GM12878 (cell line): ENCODE measurements around the gene CLTCL1.

Experiments
- CEBPB ChIP-seq, 2 experiments: fragments of 150-350 bp in 1 of 2; IDR thresholded peaks; 2 replicates each; pipeline ENCODE4 v1.6.1; 2012 to 2014; ENCODE audit warnings: low read depth in 2 of 2, low read length in 2 of 2, borderline replicate concordance in 1 of 2, inconsistent platforms in 1 of 2
- FOXK2 ChIP-seq: fragments of 450-650 bp; IDR thresholded peaks from 2 replicates; pipeline ENCODE4 v1.6.1; 2017; ENCODE audit warnings: mild to moderate bottlenecking, moderate library complexity
- IRF4 ChIP-seq: IDR thresholded peaks from 2 replicates; pipeline ENCODE4 v1.6.1; 2011; ENCODE audit warnings: low read depth, low read length
- JUNB ChIP-seq: IDR thresholded peaks from 2 replicates; pipeline ENCODE4 v1.6.1; 2016; ENCODE audit warnings: antibody characterized with exemption, mild to moderate bottlenecking
- MTA3 ChIP-seq: IDR thresholded peaks from 2 replicates; pipeline ENCODE4 v1.6.1; 2012; ENCODE audit warnings: low read length, inconsistent platforms, borderline replicate concordance
- MXI1 ChIP-seq: fragments of 150-350 bp; IDR thresholded peaks from 2 replicates; pipeline ENCODE4 v1.6.1; 2011; ENCODE audit warnings: low read depth, mild to moderate bottlenecking, inconsistent platforms, low read length, improper control_type of control experiment
- POLR2A ChIP-seq: IDR thresholded peaks from 2 replicates; pipeline ENCODE4 v1.6.1; 2011; ENCODE audit warnings: low read depth, mild to moderate bottlenecking, low read length
- POLR2AphosphoS5 ChIP-seq: IDR thresholded peaks from 2 replicates; pipeline ENCODE4 v1.6.1; 2011; ENCODE audit warnings: mild to moderate bottlenecking, low read length, inconsistent platforms
- RAD51 ChIP-seq: fragments of 450-650 bp; IDR thresholded peaks from 2 replicates; pipeline ENCODE4 v1.6.1; 2016; ENCODE audit warnings: moderate library complexity, mild to moderate bottlenecking, inconsistent platforms
- YY1 ChIP-seq: IDR thresholded peaks from 2 replicates; pipeline ENCODE4 v1.6.1; 2011; ENCODE audit warnings: low read depth, mild to moderate bottlenecking, low read length
- ZNF274 ChIP-seq: IDR thresholded peaks from one replicate; pipeline ENCODE4 v1.8.0; 2011; ENCODE audit not compliant: insufficient read length, insufficient read depth

DNA sequence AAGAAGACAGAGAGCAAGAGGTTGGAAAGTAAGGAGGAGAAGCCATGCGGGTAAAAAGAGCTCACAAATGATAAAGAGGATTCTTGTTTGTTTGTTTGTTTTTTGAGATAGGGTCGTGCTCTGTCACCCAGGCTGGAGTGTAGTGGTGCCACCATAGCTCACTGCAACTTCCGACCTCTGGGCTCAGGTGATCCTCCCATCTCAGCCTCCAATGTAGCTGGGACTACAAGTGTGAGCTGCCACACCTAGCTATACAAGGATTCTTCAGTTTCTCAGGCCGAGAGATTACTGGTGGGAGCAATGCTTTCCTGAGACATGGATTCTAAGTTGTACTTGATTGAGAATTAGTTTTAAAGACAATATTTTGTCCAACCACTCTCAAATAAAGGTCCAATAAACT, 55.6 kb downstream of the CLTCL1 start:
- TF ChIP-seq ZNF274 (no peak), POLR2AphosphoS5 (no peak), JUNB (no peak), MXI1 (no peak), YY1 (no peak), IRF4 (no peak), FOXK2 (no peak), RAD51 (no peak), MTA3 (no peak), POLR2A (no peak), CEBPB (IDR thresholded peaks at IDR 0.05; ENCODE audit: borderline replicate concordance in 1 of 2, low read depth in 2 of 2, low read length in 2 of 2) (no peak)
